K562 (cell line): ENCODE measurements around the gene CABLES1. TPM values are rescaled to one million over a fixed set of nuclear protein-coding genes. Genes with fewer than 3 reads are reported as not detected.

Experiments used
- ARID4B ChIP-seq: sonication (generic); formaldehyde crosslinking; IDR thresholded peaks from 2 replicates; pipeline ENCODE4 v1.8.0; 2022; ENCODE audit warnings: mild to moderate bottlenecking, missing genetic modification reagents
- DACH1 ChIP-seq: fragments of 450-650 bp; IDR thresholded peaks from 2 replicates; pipeline ENCODE4 v1.6.1; 2018; ENCODE audit not compliant: partially characterized antibody
- E2F8 ChIP-seq: fragments of 450-650 bp; IDR thresholded peaks from 2 replicates; pipeline ENCODE4 v1.7.1; 2018; ENCODE audit warnings: mild to moderate bottlenecking, low read depth; ENCODE audit not compliant: partially characterized antibody
- FOXP1 ChIP-seq: sonication (generic); formaldehyde crosslinking; IDR thresholded peaks from 2 replicates; pipeline ENCODE4 v1.8.0; 2022; ENCODE audit warnings: mild to moderate bottlenecking, missing genetic modification reagents
- GTF2A2 ChIP-seq: IDR thresholded peaks from 2 replicates; pipeline ENCODE4 v1.6.1; 2016; ENCODE audit warnings: mild to moderate bottlenecking, missing genetic modification characterization, missing compliant biosample characterization
- HBP1 ChIP-seq: fragments of 450-650 bp; formaldehyde crosslinking; IDR thresholded peaks from 2 replicates; pipeline ENCODE4 v1.4.0; 2022; ENCODE audit warnings: missing genetic modification characterization
- HLTF ChIP-seq: fragments of 450-650 bp; IDR thresholded peaks from 2 replicates; pipeline ENCODE4 v1.6.1; 2016
- NCOA6 ChIP-seq: fragments of 450-650 bp; IDR thresholded peaks from 2 replicates; pipeline ENCODE4 v1.6.1; 2017; ENCODE audit warnings: mild to moderate bottlenecking
- PTBP1 ChIP-seq: fragments of 200-400 bp; formaldehyde crosslinking; IDR thresholded peaks from 2 replicates; pipeline ENCODE4 v1.6.1; 2017; ENCODE audit warnings: low read depth, low read length
- PYGO2 ChIP-seq: fragments of 450-650 bp; IDR thresholded peaks from 2 replicates; pipeline ENCODE4 v1.6.1; 2016; ENCODE audit warnings: mild to moderate bottlenecking, missing genetic modification characterization, moderate library complexity, missing compliant biosample characterization
- SMARCC2 ChIP-seq: fragments of 450-650 bp; IDR thresholded peaks from 2 replicates; pipeline ENCODE4 v1.6.1; 2017; ENCODE audit warnings: antibody characterized with exemption, moderate library complexity, mild to moderate bottlenecking, low read depth
- TAF1 ChIP-seq: IDR thresholded peaks from 2 replicates; pipeline ENCODE4 v1.6.1; 2011; ENCODE audit warnings: mild to moderate bottlenecking, low read length, moderate library complexity; ENCODE audit not compliant: insufficient read depth, control insufficient read depth, severe bottlenecking; ENCODE audit errors: extremely low read depth
- VEZF1 ChIP-seq: fragments of 200-800 bp; sonication (Bioruptor generic); IDR thresholded peaks from 2 replicates; pipeline ENCODE4 v1.6.1; 2017; ENCODE audit warnings: missing genetic modification characterization, missing compliant biosample characterization
- ZNF197 ChIP-seq: fragments of 200-800 bp; sonication (Bioruptor generic); IDR thresholded peaks from 2 replicates; pipeline ENCODE4 v1.6.1; 2016; ENCODE audit warnings: low read depth, missing genetic modification characterization, missing compliant biosample characterization
- ZNF3 ChIP-seq: fragments of 250-450 bp; sonication (Bioruptor Pico); IDR thresholded peaks from 2 replicates; pipeline ENCODE4 v1.5.0; 2021; ENCODE audit warnings: mild to moderate bottlenecking, moderate library complexity
- ZNF384 ChIP-seq: IDR thresholded peaks from 2 replicates; pipeline ENCODE4 v1.6.1; 2012; ENCODE audit warnings: low read depth, low read length, improper control_type of control experiment
- polyA plus RNA-seq, 8 experiments: library from polyadenylated mRNA; depleted of rRNA in 4 of 8; stranded (reverse) in 5 of 8; unstranded in 3 of 8; fragments of >200 nt; fragmentation: Nextera tagmentation in 2 of 8; fragmentation: Illumina TruSeq in 1 of 8; extraction: Ambion mirVana in 2 of 8; extraction: Trizol in 1 of 8; gene quantifications; 2 replicates each; pipeline versions ENCODE4 v1.2.1 to v1.2.3, GENCODE V29; 2011 to 2014; ENCODE audit warnings: inconsistent platforms in 1 of 8, missing spikeins in 1 of 8
- total RNA-seq, 7 experiments: library from RNA; depleted of rRNA in 6 of 7; stranded (reverse); fragments of >200 nt in 6 of 7; fragmentation: Illumina TruSeq in 2 of 7; extraction: Trizol in 2 of 7; gene quantifications; 2 replicates each; pipeline versions ENCODE4 v1.2.1 to v1.2.3, GENCODE V29; 2011 to 2021; ENCODE audit warnings: low replicate concordance in 1 of 7

CABLES1 gene
- total and polyA plus RNA-seq, 9 of the 15 experiments (the other 6 are each of a cell fraction or from before 2014, with no cell fraction given), result 0.04 to 0.10 (median 0.06) TPM; not detected in 3

GRCh38 chr18:23265682-23266399 is 130.6 kb downstream of the CABLES1 start (continued):
- no peak for TF ChIP-seq VEZF1 (CRISPR knock-in tag)
- 0 out of 2 replicates have a peak, but pooled peaks have one; percentile 28 for TF ChIP-seq ZNF197 (CRISPR knock-in tag)
- TF ChIP-seq E2F8, result no peak
- TF ChIP-seq DACH1, result no peak
- TF ChIP-seq NCOA6, result no peak
- no peak for TF ChIP-seq ZNF3 (CRISPR knock-in tag)
- no peak for TF ChIP-seq ARID4B (CRISPR knock-in tag)
- TF ChIP-seq GTF2A2, result no peak
- TF ChIP-seq ZNF384, result no peak
- TF ChIP-seq PTBP1, result no peak
- no peak for TF ChIP-seq SMARCC2
- no peak for TF ChIP-seq PYGO2
- no peak for TF ChIP-seq FOXP1 (CRISPR knock-in tag)
- no peak for TF ChIP-seq TAF1
- TF ChIP-seq HLTF, result no peak
- no peak for TF ChIP-seq HBP1 (CRISPR knock-in tag)
